ENCODE results near the gene FMNL3.

The FMNL3 gene

GRCh38 chr12:49636574-49636973 is 70.6 kb downstream of the FMNL3 start:
- CTCF ChIA-PET: interaction anchor here (0.7 to 23.1 kb wide), 26 partner anchors 3 to 305 kb away, joined by 3 to 766 read pairs (median 5); partner anchors contain the start of genes FMNL3, PRPF40B and TMBIM6
- DNase-seq (ENCODE audit: low read depth, low spot score): no peak
- TF ChIP-seq CTCF (IDR thresholded peaks at IDR 0.05; ENCODE audit: insufficient read depth, low read length, missing control alignments): no peak
- POLR2A ChIA-PET: interaction anchor here (1.0 kb wide), 1 partner anchor 8 kb away, joined by 3 read pairs; no protein-coding TSS in a partner anchor
- H3K4me3 ChIP-seq (ENCODE audit: low read depth, low read length): no peak overlapping the region

GRCh38 chr12:49635656-49636055 is 71.5 kb downstream of the FMNL3 start:
- no peak overlapping the region for H3K4me3 ChIP-seq (ENCODE audit: low read depth, low read length)
- ChIA-PET CTCF (interaction anchor here (0.7 to 23.1 kb wide), 18 partner anchors 2 to 142 kb away, joined by 3 to 766 read pairs (median 6); partner anchors contain the start of genes FMNL3, PRPF40B and TMBIM6), POLR2A (no interaction called here)
- TF ChIP-seq CTCF (IDR thresholded peaks at IDR 0.05; ENCODE audit: insufficient read depth, low read length, missing control alignments): no peak
- no peak for DNase-seq (ENCODE audit: low read depth, low spot score)

GRCh38 chr12:49635036-49635435 is 72.2 kb downstream of the FMNL3 start:
- no peak for TF ChIP-seq CTCF (IDR thresholded peaks at IDR 0.05; ENCODE audit: insufficient read depth, low read length, missing control alignments)

GRCh38 chr12:49633703-49634345 is 73.4 kb downstream of the FMNL3 start:
- H3K4me3 ChIP-seq (ENCODE audit: low read depth, low read length): no peak overlapping the region
- no peak for TF ChIP-seq CTCF (IDR thresholded peaks at IDR 0.05; ENCODE audit: insufficient read depth, low read length, missing control alignments)
- CTCF ChIA-PET: interaction anchor here (1.0 to 23.1 kb wide), 7 partner anchors 10 to 302 kb away, joined by 3 to 766 read pairs (median 15); partner anchors contain the start of genes FMNL3, PRPF40B and TMBIM6
- POLR2A ChIA-PET: no interaction called here
- no peak for DNase-seq (ENCODE audit: low read depth, low spot score)

More at GRCh38 chr12:49635036-49635435, 72.2 kb downstream of the FMNL3 start:
- POLR2A ChIA-PET: no interaction called here
- no peak for DNase-seq (ENCODE audit: low read depth, low spot score)
- CTCF ChIA-PET: interaction anchor here (1.3 to 23.1 kb wide), 10 partner anchors 12 to 129 kb away, joined by 4 to 766 read pairs (median 19); partner anchors contain the start of genes FMNL3, PRPF40B and TMBIM6
- no peak overlapping the region for H3K4me3 ChIP-seq (ENCODE audit: low read depth, low read length)

GRCh38 chr12:49632986-49633702 is 74.1 kb downstream of the FMNL3 start:
- TF ChIP-seq CTCF (IDR thresholded peaks at IDR 0.05; ENCODE audit: insufficient read depth, low read length, missing control alignments): no peak
- H3K4me3 ChIP-seq (ENCODE audit: low read depth, low read length): no peak overlapping the region
- ChIA-PET CTCF (interaction anchor here (1.0 to 18.3 kb wide), 7 partner anchors 10 to 301 kb away, joined by 3 to 300 read pairs (median 4); partner anchors contain the start of gene PRPF40B), POLR2A (no interaction called here)
- DNase-seq (ENCODE audit: low read depth, low spot score): no peak

- ChIA-PET POLR2A (no interaction called here), CTCF (interaction anchor here (1.0 to 18.3 kb wide), 7 partner anchors 9 to 145 kb away, joined by 3 to 300 read pairs (median 4); partner anchors contain the start of gene PRPF40B)
- no peak for DNase-seq (ENCODE audit: low read depth, low spot score)
- TF ChIP-seq CTCF (IDR thresholded peaks at IDR 0.05; ENCODE audit: insufficient read depth, low read length, missing control alignments): no peak
- no peak overlapping the region for H3K4me3 ChIP-seq (ENCODE audit: low read depth, low read length)
Observed at GRCh38 chr12:49632401-49632800, 74.8 kb downstream of the FMNL3 start.
